GM10266 (cell line): ENCODE data around the gene HAND1.

Experiments used
- DNase-seq: peaks from one replicate; pipeline ENCODE4 v3.0.0; 2012; ENCODE audit errors: extremely low spot score
- CTCF ChIP-seq: IDR thresholded peaks from 2 replicates; pipeline ENCODE4 v1.5.1; 2012; ENCODE audit warnings: mild to moderate bottlenecking, low read depth; ENCODE audit not compliant: control insufficient read depth, insufficient read depth; ENCODE audit errors: missing control alignments

Gene HAND1

GRCh38 chr5:154493274-154493673 is 15.2 kb upstream of the HAND1 start:
- no peak for DNase-seq
- no peak for TF ChIP-seq CTCF

- no peak for TF ChIP-seq CTCF
- DNase-seq, result no peak
Measured at GRCh38 chr5:154491941-154492340, 13.9 kb upstream of the HAND1 start.

- TF ChIP-seq CTCF, result no peak
- DNase-seq, result peak; percentile 85
Measured at GRCh38 chr5:154487541-154487940, 9.5 kb upstream of the HAND1 start.

GRCh38 chr5:154486427-154486866 is 8.4 kb upstream of the HAND1 start:
- TF ChIP-seq CTCF, result no peak
- no peak for DNase-seq

- no peak for TF ChIP-seq CTCF
- DNase-seq, result no peak
Measured at GRCh38 chr5:154485850-154486426, 7.9 kb upstream of the HAND1 start.

- no peak for DNase-seq
- no peak for TF ChIP-seq CTCF
Measured at GRCh38 chr5:154485096-154485491, 7.1 kb upstream of the HAND1 start.

- DNase-seq, result no peak
- TF ChIP-seq CTCF, result no peak
Measured at GRCh38 chr5:154484393-154485095, 6.5 kb upstream of the HAND1 start.
